Activated CD4-positive, alpha-beta T cell treated with anti-CD3 and anti-CD28 coated beads, Interleukin-2, Interleukin-6, amounts not matched to agents 100 ng/mL and 50 ng/mL, durations not matched to agents 16 hours and 8 hours (primary cell): Measurements from ENCODE around the gene SOX30.
"Not testable (repeated sequence)": the region's sequence is repeated elsewhere in the genome, so short reads cannot be mapped to it uniquely, and the experiment has no call there.

Experiments
- DNase-seq: peaks from one replicate; pipeline ENCODE4 v3.0.0-alpha.2; 2020

Gene SOX30

GRCh38 chr5:157652377-157652692 lies at the start of gene SOX30:
Gene SOX30, minus strand, starts transcription at chr5:157652438. Its CDS starts 360 bp downstream, at chr5:157652078.
- no peak for DNase-seq

- not testable (repeated sequence) for DNase-seq
Measured at GRCh38 chr5:157698674-157699073, 46.4 kb upstream of the SOX30 start.

GRCh38 chr5:157696154-157696553 lies 43.9 kb upstream of the SOX30 start:
- not testable (repeated sequence) for DNase-seq

GRCh38 chr5:157693816-157694215 lies 41.6 kb upstream of the SOX30 start:
- not testable (repeated sequence) for DNase-seq

- DNase-seq: no peak
Measured at GRCh38 chr5:157690690-157691433, 38.6 kb upstream of the SOX30 start.

GRCh38 chr5:157689942-157690689 lies 37.9 kb upstream of the SOX30 start:
- DNase-seq: peak; percentile 34

GRCh38 chr5:157687198-157687554 lies 34.9 kb upstream of the SOX30 start:
- DNase-seq: no peak

GRCh38 chr5:157686276-157687197 lies 34.3 kb upstream of the SOX30 start:
- DNase-seq: not testable (repeated sequence)

- DNase-seq: no peak
Measured at GRCh38 chr5:157682257-157682656, 30.0 kb upstream of the SOX30 start.

GRCh38 chr5:157681048-157681447 lies 28.8 kb upstream of the SOX30 start:
- no peak for DNase-seq

GRCh38 chr5:157680239-157680638 lies 28.0 kb upstream of the SOX30 start:
- no peak for DNase-seq

- DNase-seq: no peak
Measured at GRCh38 chr5:157679801-157680200, 27.6 kb upstream of the SOX30 start.

- DNase-seq: no peak
Measured at GRCh38 chr5:157677931-157678330, 25.7 kb upstream of the SOX30 start.

GRCh38 chr5:157674351-157674750 lies 22.1 kb upstream of the SOX30 start:
- DNase-seq: not testable (repeated sequence)

GRCh38 chr5:157672976-157673375 lies 20.7 kb upstream of the SOX30 start:
- no peak for DNase-seq

GRCh38 chr5:157671592-157672330 lies 19.5 kb upstream of the SOX30 start:
- no peak for DNase-seq

- DNase-seq: peak; percentile 39
Measured at GRCh38 chr5:157670662-157671591, 18.7 kb upstream of the SOX30 start, which contains the start of gene C5orf52. Gene C5orf52, plus strand, starts transcription at chr5:157671533. Its CDS starts 82 bp downstream, at chr5:157671615.

- no peak for DNase-seq
Measured at GRCh38 chr5:157669701-157670097, 17.5 kb upstream of the SOX30 start.

- no peak for DNase-seq
Measured at GRCh38 chr5:157668356-157668755, 16.1 kb upstream of the SOX30 start.

GRCh38 chr5:157665467-157666070 lies 13.3 kb upstream of the SOX30 start:
- no peak for DNase-seq
